Adrenal gland (tissue), 5 donors: ENCODE measurements around the gene PAWR.

Experiments
- POLR2A ChIP-seq, 2 donors: fragments of 450-650 bp; IDR thresholded peaks; one replicate each; pipeline ENCODE4 v1.6.1; 2017; ENCODE audit warnings: antibody characterized with exemption in 2 of 2, mild to moderate bottlenecking in 2 of 2, moderate library complexity in 1 of 2
- TF ChIP-seq, protein P1 (sequence below), 6 experiments: fragments of 450-650 bp in 4 of 6; fragments of 200-600 bp in 2 of 6; sonication (generic) in 1 of 6; IDR thresholded peaks; 1 replicate in 5 of 6; 2 replicates in 1 of 6; pipeline versions ENCODE4 v1.5.1 to v1.8.0; 2016 to 2021; ENCODE audit warnings: antibody characterized with exemption in 6 of 6, mild to moderate bottlenecking in 2 of 6, moderate library complexity in 1 of 6
- donor health status: DM: no; HTN: no; CAD: no.

DNA sequence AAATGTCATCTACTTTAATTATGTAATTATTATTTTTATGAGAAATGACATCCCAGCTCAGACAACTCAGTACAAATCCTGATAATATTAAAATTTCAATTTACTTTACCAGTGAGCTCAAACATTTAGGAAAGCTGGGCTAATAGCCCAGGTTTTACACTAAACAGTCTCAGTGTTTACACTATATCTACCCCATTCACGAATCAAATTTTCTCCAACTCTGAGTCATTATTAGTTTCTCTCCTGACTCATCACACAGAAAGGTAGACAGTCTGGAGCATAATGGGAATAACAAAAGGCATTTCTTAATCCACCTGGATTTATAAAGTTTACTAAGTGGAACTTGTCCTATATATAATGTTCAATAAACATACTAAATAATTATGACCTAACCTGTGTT, 5.7 kb downstream of the PAWR start:
- TF ChIP-seq, protein P1, sequence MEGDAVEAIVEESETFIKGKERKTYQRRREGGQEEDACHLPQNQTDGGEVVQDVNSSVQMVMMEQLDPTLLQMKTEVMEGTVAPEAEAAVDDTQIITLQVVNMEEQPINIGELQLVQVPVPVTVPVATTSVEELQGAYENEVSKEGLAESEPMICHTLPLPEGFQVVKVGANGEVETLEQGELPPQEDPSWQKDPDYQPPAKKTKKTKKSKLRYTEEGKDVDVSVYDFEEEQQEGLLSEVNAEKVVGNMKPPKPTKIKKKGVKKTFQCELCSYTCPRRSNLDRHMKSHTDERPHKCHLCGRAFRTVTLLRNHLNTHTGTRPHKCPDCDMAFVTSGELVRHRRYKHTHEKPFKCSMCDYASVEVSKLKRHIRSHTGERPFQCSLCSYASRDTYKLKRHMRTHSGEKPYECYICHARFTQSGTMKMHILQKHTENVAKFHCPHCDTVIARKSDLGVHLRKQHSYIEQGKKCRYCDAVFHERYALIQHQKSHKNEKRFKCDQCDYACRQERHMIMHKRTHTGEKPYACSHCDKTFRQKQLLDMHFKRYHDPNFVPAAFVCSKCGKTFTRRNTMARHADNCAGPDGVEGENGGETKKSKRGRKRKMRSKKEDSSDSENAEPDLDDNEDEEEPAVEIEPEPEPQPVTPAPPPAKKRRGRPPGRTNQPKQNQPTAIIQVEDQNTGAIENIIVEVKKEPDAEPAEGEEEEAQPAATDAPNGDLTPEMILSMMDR (IDR thresholded peaks at IDR 0.05): no peak
- TF ChIP-seq POLR2A (IDR thresholded peaks at IDR 0.05): no peak
